Measurements from ENCODE around the gene WDR7. TPM values are rescaled to one million over a fixed set of nuclear protein-coding genes. Genes with fewer than 3 reads are reported as not detected.

The WDR7 gene
- total and polyA plus RNA-seq, 2 experiments from 2014 or later: 7.0 to 14.8 TPM

DNA sequence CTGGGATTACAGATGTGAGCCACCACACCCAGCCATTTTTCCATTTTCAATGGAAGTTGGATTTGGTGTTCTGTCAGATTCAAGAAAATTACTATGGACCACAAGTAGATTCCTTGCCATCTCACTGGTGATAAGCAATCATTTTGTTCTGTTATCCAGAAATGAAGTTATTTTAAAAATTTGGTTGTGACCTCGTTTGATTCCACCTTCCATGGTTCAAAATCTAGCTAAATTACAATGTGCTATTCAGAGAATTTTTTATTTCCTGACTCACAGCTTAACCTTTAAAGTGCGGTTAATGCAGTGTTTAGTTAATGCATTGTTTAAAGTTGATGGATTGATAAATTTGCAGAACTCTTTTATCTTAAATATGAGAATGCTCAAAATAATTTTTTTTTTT is 252.5 kb downstream of the WDR7 start:
- H3K4me2 ChIP-seq: no peak overlapping the region
- H3K79me2 ChIP-seq (replicated peaks; ENCODE audit: insufficient read depth): no peaks in the 10 kb centered on the region
- H3K4me1 ChIP-seq (ENCODE audit: insufficient read depth): peaks cover 15% of the 10 kb centered on the region
- no peaks in the 10 kb centered on the region for H3K9me2 ChIP-seq (ENCODE audit: insufficient read depth)
- no peak for ATAC-seq
- Mint-ChIP-seq H3K4me3 (no peak overlapping the region), H3K4me1 (peaks cover 18% of the 10 kb centered on the region), H3K9me3 (no peaks in the 10 kb centered on the region), H3K27me3 (ENCODE audit: insufficient read depth, low read depth, poor library complexity) (peaks cover 2% of the 10 kb centered on the region), H3K27ac (no peak overlapping the region), H3K36me3 (ENCODE audit: low read depth) (no peaks in the 10 kb centered on the region)
- no peak overlapping the region for H3K27ac ChIP-seq (ENCODE audit: low read depth)
- no peaks in the 10 kb centered on the region for H3F3A ChIP-seq (replicated peaks; ENCODE audit: low read depth)
- H2AFZ ChIP-seq: no peak overlapping the region
- no peaks in the 10 kb centered on the region for H3K27me3 ChIP-seq (ENCODE audit: insufficient read depth)
- H4K20me1 ChIP-seq (replicated peaks; ENCODE audit: insufficient read depth): no peaks in the 10 kb centered on the region
- H3K4me3 ChIP-seq: no peak overlapping the region
- TF ChIP-seq STAT1 (IDR thresholded peaks at IDR 0.05; ENCODE audit: unreplicated experiment): no peak
- no peak for TF ChIP-seq REST (IDR thresholded peaks at IDR 0.05; ENCODE audit: unreplicated experiment)
- TF ChIP-seq EZH2 (IDR thresholded peaks at IDR 0.05; ENCODE audit: low read depth, unreplicated experiment): no peak
- TF ChIP-seq ZNF114 (CRISPR knock-in tag; IDR thresholded peaks at IDR 0.05): no peak
- TF ChIP-seq ZNF462 (CRISPR knock-in tag; IDR thresholded peaks at IDR 0.05): no peak
- no peak for TF ChIP-seq EZH2phosphoT487 (IDR thresholded peaks at IDR 0.05; ENCODE audit: unreplicated experiment)
- no peak for TF ChIP-seq ZNF331 (CRISPR knock-in tag; IDR thresholded peaks at IDR 0.05; ENCODE audit: low read depth)
- TF ChIP-seq ETS1 (IDR thresholded peaks at IDR 0.05): no peak
- TF ChIP-seq POLR2AphosphoS5 (IDR thresholded peaks at IDR 0.05; ENCODE audit: low read depth): no peak
- TF ChIP-seq CREB1 (CRISPR knock-in tag; IDR thresholded peaks at IDR 0.05; ENCODE audit: low read depth): no peak
- TF ChIP-seq NANOG (IDR thresholded peaks at IDR 0.05; ENCODE audit: borderline replicate concordance): no peak
- TF ChIP-seq CTCF (conservative IDR thresholded peaks at IDR 0.05; ENCODE audit: low read depth in 2 of 2): no peak
- no peak for TF ChIP-seq JUNB (IDR thresholded peaks at IDR 0.05; ENCODE audit: unreplicated experiment)
- no peaks in the 10 kb centered on the region for H3K36me3 ChIP-seq (ENCODE audit: insufficient read depth)
- no peak for DNase-seq (ENCODE audit: low spot score)
